ENCODE measurements around the gene MYCBP2.

- no peak for TF ChIP-seq CTCF (conservative IDR thresholded peaks at IDR 0.05 in 1 of 2, IDR thresholded peaks at IDR 0.05 in 1 of 2; ENCODE audit: low read depth in 1 of 2, low read length in 2 of 2)
- no peak for TF ChIP-seq EZH2 (IDR thresholded peaks at IDR 0.05; ENCODE audit: low read length, missing control alignments)
Measured at GRCh38 chr13:77349365-77349764, 22.5 kb upstream of the MYCBP2 start.

All from fibroblast of lung (primary cell).